HepG2 (cell line): ENCODE data around the gene P2RY6. TPM values are rescaled to one million over a fixed set of nuclear protein-coding genes. Genes with fewer than 3 reads are reported as not detected.

Experiments used
- GTF2F1 ChIP-seq: fragments of 150-350 bp; IDR thresholded peaks from 2 replicates; pipeline ENCODE4 v1.6.1; 2014; ENCODE audit warnings: low read length
- IRF1 ChIP-seq: sonication (generic); formaldehyde crosslinking; IDR thresholded peaks from 2 replicates; pipeline ENCODE4 v1.4.0; 2020; ENCODE audit warnings: low read depth, mild to moderate bottlenecking, missing genetic modification reagents
- ZFP82 ChIP-seq: sonication (generic); formaldehyde crosslinking; IDR thresholded peaks from 2 replicates; pipeline ENCODE4 v1.5.1; 2020; ENCODE audit warnings: mild to moderate bottlenecking, missing genetic modification reagents, borderline replicate concordance
- ZNF609 ChIP-seq: sonication (generic); formaldehyde crosslinking; IDR thresholded peaks from 2 replicates; pipeline ENCODE4 v1.4.0; 2020; ENCODE audit warnings: mild to moderate bottlenecking, missing genetic modification reagents, borderline replicate concordance
- ZXDC ChIP-seq: sonication (generic); formaldehyde crosslinking; IDR thresholded peaks from 2 replicates; pipeline ENCODE4 v1.5.0; 2020; ENCODE audit warnings: mild to moderate bottlenecking, missing genetic modification reagents
- polyA plus RNA-seq, 8 experiments: library from polyadenylated mRNA; depleted of rRNA in 3 of 8; stranded (reverse) in 7 of 8; unstranded in 1 of 8; fragments of >200 nt; fragmentation: Illumina TruSeq in 4 of 8; extraction: Trizol in 4 of 8; gene quantifications; 2 replicates each; pipeline versions ENCODE4 v1.2.1 to v1.2.3, GENCODE V29; 2011 to 2016; ENCODE audit warnings: low read depth in 4 of 8, missing spikeins in 1 of 8, mixed read lengths in 1 of 8; ENCODE audit not compliant: insufficient read depth in 1 of 8
- total RNA-seq, 5 experiments: library from RNA; depleted of rRNA; stranded (reverse); fragments of >200 nt; fragmentation: Illumina TruSeq; extraction: Trizol; gene quantifications; 2 replicates each; pipeline ENCODE4 v1.2.3, GENCODE V29; 2016; ENCODE audit warnings: low read depth in 1 of 5

Gene P2RY6
- total and polyA plus RNA-seq, 2 of the 13 experiments (the other 11 are each of a cell fraction or from before 2014, with no cell fraction given), result 0.09 to 0.29 TPM

GRCh38 chr11:73306069-73306841 lies 34.1 kb downstream of the P2RY6 start (continued):
- TF ChIP-seq ZNF609 (no peak), ZXDC (CRISPR knock-in tag) (no peak), IRF1 (CRISPR knock-in tag) (no peak), ZFP82 (CRISPR knock-in tag) (no peak), GTF2F1 (no peak)
